Measurements from ENCODE around the gene MED13. TPM values are rescaled to one million over a fixed set of nuclear protein-coding genes. Genes with fewer than 3 reads are reported as not detected.

MED13 gene
- total and polyA plus RNA-seq, 9 of the 15 experiments (the other 6 are each of a cell fraction or from before 2014, with no cell fraction given): 5.4 to 48.4 (median 28.2) TPM

DNA sequence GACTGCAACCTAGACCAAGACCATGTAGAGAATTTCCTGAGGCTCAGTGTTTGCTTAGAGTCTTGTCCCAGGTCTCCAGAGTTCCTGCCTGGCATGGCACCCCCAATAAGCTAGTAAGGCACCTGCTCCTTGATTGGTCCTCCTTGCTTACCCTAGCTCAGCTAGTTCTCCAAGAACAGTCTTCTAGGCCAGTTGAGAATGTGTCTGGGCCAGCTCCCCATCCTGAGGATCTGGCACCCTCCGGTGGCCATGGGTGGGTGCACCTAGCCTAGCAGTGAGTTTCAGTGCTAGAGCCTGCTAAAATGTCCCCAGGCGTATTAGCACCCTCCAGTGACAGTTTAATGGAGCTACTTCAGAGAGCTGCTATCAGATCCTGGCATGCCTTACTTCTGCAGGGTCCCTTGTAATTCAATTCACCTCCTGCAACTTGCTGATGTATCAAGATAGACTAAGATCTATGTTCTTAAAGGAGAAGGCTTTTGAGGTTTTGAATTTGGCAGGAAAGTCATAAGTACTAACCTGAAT lies 44.4 kb upstream of the MED13 start (continued):
- TF ChIP-seq, protein P1, sequence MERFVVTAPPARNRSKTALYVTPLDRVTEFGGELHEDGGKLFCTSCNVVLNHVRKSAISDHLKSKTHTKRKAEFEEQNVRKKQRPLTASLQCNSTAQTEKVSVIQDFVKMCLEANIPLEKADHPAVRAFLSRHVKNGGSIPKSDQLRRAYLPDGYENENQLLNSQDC (CRISPR knock-in tag; IDR thresholded peaks at IDR 0.05): no peak
- TF ChIP-seq MAFG (tag; conservative IDR thresholded peaks at IDR 0.05) (no peak), NELFE (IDR thresholded peaks at IDR 0.05; ENCODE audit: insufficient read depth, insufficient read length) (no peak), ZFX (CRISPR knock-in tag; IDR thresholded peaks at IDR 0.05) (no peak), TOE1 (IDR thresholded peaks at IDR 0.05; ENCODE audit: borderline replicate concordance) (peak; percentile 53; the same call in 1 of the 2 replicates), TOE1 (CRISPR knock-in tag; IDR thresholded peaks at IDR 0.05; ENCODE audit: borderline replicate concordance, low read depth) (no peak), RAD51 (IDR thresholded peaks at IDR 0.05; ENCODE audit: borderline replicate concordance, low read depth) (no peak), CHD2 (IDR thresholded peaks at IDR 0.05; ENCODE audit: low read depth, low read length) (no peak), NCOA1 (IDR thresholded peaks at IDR 0.05; ENCODE audit: low read depth) (no peak), GATAD2B (IDR thresholded peaks at IDR 0.05; ENCODE audit: borderline replicate concordance) (no peak; the same call in 1 of the 2 replicates), ZKSCAN8 (CRISPR knock-in tag; IDR thresholded peaks at IDR 0.05) (no peak)
- TF ChIP-seq, protein P2, sequence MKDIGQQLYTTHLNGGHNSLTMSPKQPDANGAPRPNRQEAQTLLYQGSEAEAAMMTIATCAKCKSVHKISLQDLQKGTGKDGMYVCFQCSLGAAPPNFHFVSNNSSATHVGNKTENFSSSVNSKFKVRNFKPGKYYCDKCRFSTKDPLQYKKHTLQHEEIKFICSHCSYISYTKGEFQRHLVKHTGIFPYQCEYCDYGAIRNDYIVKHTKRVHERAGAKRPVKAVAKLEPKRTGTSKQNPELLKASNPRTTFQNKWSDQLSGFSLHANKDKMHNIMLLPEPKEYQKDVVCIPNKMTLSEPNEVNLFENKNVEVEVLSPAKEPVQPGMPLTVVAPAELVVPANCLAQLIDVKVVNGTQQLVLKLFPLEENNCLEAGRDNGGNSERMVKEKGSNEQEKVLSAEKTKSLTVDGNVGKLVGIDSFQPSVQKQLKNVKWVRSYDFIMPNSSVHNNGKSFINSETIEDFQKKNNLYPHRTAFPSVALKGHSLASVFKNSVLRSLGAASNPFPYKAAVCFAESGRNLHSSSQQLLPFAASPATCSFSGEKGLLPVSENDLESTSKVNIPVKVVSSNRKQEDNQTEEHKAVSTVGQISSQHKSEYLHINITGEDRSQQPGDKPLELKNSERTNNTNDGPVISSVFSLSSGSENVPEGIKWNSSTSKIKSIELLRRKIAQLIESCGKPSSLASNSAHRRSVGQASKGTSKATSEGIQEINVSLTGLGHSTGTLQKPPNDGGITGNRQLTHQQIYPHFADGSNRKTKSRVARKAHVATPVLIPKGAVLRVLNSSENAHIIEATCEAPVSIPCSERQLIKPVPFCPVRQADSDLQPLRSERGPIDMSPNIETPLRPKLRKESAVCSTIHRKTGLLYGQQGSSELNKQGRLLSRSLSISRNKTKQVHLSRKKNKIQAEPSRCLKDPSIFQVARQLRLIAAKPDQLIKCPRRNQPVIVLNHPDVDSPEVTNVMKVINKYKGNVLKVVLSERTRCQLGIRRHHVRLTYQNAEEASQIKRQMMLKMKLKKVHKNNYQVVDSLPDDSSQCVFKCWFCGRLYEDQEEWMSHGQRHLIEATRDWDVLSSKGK (CRISPR knock-in tag; IDR thresholded peaks at IDR 0.05): no peak
- TF ChIP-seq, protein P3, sequence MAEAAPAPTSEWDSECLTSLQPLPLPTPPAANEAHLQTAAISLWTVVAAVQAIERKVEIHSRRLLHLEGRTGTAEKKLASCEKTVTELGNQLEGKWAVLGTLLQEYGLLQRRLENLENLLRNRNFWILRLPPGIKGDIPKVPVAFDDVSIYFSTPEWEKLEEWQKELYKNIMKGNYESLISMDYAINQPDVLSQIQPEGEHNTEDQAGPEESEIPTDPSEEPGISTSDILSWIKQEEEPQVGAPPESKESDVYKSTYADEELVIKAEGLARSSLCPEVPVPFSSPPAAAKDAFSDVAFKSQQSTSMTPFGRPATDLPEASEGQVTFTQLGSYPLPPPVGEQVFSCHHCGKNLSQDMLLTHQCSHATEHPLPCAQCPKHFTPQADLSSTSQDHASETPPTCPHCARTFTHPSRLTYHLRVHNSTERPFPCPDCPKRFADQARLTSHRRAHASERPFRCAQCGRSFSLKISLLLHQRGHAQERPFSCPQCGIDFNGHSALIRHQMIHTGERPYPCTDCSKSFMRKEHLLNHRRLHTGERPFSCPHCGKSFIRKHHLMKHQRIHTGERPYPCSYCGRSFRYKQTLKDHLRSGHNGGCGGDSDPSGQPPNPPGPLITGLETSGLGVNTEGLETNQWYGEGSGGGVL (CRISPR knock-in tag; IDR thresholded peaks at IDR 0.05): no peak
- TF ChIP-seq, protein P4, sequence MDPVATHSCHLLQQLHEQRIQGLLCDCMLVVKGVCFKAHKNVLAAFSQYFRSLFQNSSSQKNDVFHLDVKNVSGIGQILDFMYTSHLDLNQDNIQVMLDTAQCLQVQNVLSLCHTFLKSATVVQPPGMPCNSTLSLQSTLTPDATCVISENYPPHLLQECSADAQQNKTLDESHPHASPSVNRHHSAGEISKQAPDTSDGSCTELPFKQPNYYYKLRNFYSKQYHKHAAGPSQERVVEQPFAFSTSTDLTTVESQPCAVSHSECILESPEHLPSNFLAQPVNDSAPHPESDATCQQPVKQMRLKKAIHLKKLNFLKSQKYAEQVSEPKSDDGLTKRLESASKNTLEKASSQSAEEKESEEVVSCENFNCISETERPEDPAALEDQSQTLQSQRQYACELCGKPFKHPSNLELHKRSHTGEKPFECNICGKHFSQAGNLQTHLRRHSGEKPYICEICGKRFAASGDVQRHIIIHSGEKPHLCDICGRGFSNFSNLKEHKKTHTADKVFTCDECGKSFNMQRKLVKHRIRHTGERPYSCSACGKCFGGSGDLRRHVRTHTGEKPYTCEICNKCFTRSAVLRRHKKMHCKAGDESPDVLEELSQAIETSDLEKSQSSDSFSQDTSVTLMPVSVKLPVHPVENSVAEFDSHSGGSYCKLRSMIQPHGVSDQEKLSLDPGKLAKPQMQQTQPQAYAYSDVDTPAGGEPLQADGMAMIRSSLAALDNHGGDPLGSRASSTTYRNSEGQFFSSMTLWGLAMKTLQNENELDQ (CRISPR knock-in tag; IDR thresholded peaks at IDR 0.05; ENCODE audit: borderline replicate concordance): no peak
